Measurements from ENCODE around the gene ZPBP. TPM values are rescaled to one million over a fixed set of nuclear protein-coding genes. Genes with fewer than 3 reads are reported as not detected.

ZPBP gene
- total RNA-seq, 4 donors from 2014 or later: 0.23 TPM; not detected in 3

GRCh38 chr7:49976238-49976637 is 116.8 kb downstream of the ZPBP start:
- no peak for DNase-seq (ENCODE audit: low spot score in 2 of 2)
- TF ChIP-seq POLR2A (IDR thresholded peaks at IDR 0.05) (no peak), CTCF (IDR thresholded peaks at IDR 0.05) (no peak)
- WGBS, 2 donors: 76 to 85% methylated on average over 1 of the region's 1 CpG
- H3K4me3 ChIP-seq (ENCODE audit: low read depth, poor library complexity, severe bottlenecking): no peak overlapping the region
- intact Hi-C loops (cut with DNase I; ENCODE audit: low total_unique reads): no loop called here

- no peak overlapping the region for H3K4me3 ChIP-seq (ENCODE audit: low read depth, poor library complexity, severe bottlenecking)
- DNase-seq (ENCODE audit: low spot score in 2 of 2): no peak
- WGBS, 2 donors: 89% methylated on average over 1 of the region's 1 CpG
- TF ChIP-seq POLR2A (IDR thresholded peaks at IDR 0.05): no peak
- no peak for TF ChIP-seq CTCF (IDR thresholded peaks at IDR 0.05)
- intact Hi-C loops (cut with DNase I; ENCODE audit: low total_unique reads): no loop called here
Observed at GRCh38 chr7:49974035-49974434, 119.0 kb downstream of the ZPBP start.

GRCh38 chr7:49937608-49938007 is 155.4 kb downstream of the ZPBP start:
- intact Hi-C loops (cut with DNase I; ENCODE audit: low total_unique reads): no loop called here
- WGBS, 2 donors: 82 to 86% methylated on average over 2 of the region's 2 CpGs
- no peak overlapping the region for H3K4me3 ChIP-seq (ENCODE audit: low read depth, poor library complexity, severe bottlenecking)
- no peak for DNase-seq (ENCODE audit: low spot score in 2 of 2)
- TF ChIP-seq CTCF (IDR thresholded peaks at IDR 0.05): no peak
- no peak for TF ChIP-seq POLR2A (IDR thresholded peaks at IDR 0.05)

GRCh38 chr7:49931627-49932026 is 161.4 kb downstream of the ZPBP start:
- WGBS, 2 donors: 73 to 85% methylated on average over 2 of the region's 2 CpGs
- intact Hi-C loops (cut with DNase I; ENCODE audit: low total_unique reads): no loop called here
- no peak for TF ChIP-seq CTCF (IDR thresholded peaks at IDR 0.05)
- DNase-seq (ENCODE audit: low spot score in 2 of 2): no peak
- H3K4me3 ChIP-seq (ENCODE audit: low read depth, poor library complexity, severe bottlenecking): no peak overlapping the region

- no peak for DNase-seq (ENCODE audit: low spot score in 2 of 2)
- no peak overlapping the region for H3K4me3 ChIP-seq (ENCODE audit: low read depth, poor library complexity, severe bottlenecking)
- 91 to 98% methylated on average over 2 of the region's 2 CpGs for WGBS, 2 donors
- intact Hi-C loops (cut with DNase I; ENCODE audit: low total_unique reads): no loop called here
- TF ChIP-seq CTCF (IDR thresholded peaks at IDR 0.05) (no peak), POLR2A (IDR thresholded peaks at IDR 0.05) (no peak)
Observed at GRCh38 chr7:49928787-49929186, 164.3 kb downstream of the ZPBP start.

GRCh38 chr7:49927631-49928030 is 165.4 kb downstream of the ZPBP start:
- no peak for TF ChIP-seq POLR2A (IDR thresholded peaks at IDR 0.05)
- TF ChIP-seq CTCF (IDR thresholded peaks at IDR 0.05): no peak
- intact Hi-C loops (cut with DNase I; ENCODE audit: low total_unique reads): no loop called here
- no peak overlapping the region for H3K4me3 ChIP-seq (ENCODE audit: low read depth, poor library complexity, severe bottlenecking)
- 81 to 85% methylated on average over 5 of the region's 5 CpGs for WGBS, 2 donors
- DNase-seq (ENCODE audit: low spot score in 2 of 2): no peak
